ENCODE data around the gene NUP133.
"Not testable (repeated sequence)": the region's sequence is repeated elsewhere in the genome, so short reads cannot be mapped to it uniquely, and the experiment has no call there.

The NUP133 gene

DNA sequence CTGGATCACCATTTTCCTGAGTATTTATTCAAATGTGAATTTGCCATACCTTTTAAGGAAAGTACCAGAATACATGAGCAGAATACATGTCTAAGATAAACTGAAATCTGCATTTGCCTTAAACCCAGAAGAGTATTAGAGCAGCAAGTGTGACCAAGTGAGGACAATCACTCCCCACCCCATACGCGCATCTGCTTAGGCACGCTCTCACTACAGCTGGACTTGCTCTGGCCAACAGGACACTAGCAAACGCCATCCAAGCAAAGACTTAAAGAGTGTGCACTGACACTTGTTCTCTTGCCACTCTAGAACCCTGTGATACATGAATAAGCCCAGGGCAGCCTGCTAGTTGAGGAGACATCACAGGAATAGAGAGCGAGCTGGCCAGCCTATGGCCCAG is 25.6 kb downstream of the NUP133 start:
- intact Hi-C loops (cut with micrococcal nuclease), result loop anchor here (1.0 to 10.0 kb wide), 2 partner anchors 224 to 818 kb away; no protein-coding TSS in a partner anchor
- Mint-ChIP-seq H3K4me3 (no peak overlapping the region), H3K36me3 (ENCODE audit: low read depth) (peaks cover 79% of the 10 kb centered on the region), H3K27me3 (no peaks in the 10 kb centered on the region), H3K4me1 (ENCODE audit: low read depth) (peaks cover 11% of the 10 kb centered on the region), H3K27ac (no peak overlapping the region), H3K9me3 (no peaks in the 10 kb centered on the region)

DNA sequence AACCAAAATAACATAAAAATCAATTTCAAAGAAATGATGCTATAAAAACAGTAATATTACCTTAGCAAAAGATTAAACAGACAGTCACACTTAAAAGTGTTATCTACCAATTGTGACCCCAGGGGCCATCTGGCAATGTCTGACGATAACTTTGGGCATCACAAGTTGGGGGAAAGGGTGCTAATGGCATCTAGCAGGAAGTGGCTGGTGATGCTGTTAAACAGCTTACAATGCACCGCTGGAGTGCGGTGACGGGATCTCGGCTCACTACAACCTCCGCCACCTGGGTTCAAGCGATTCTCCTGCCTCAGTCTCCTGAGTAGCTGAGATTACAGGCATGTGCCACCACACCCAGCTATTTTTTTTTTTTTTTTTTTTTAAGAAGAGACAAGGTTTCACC is 27.6 kb downstream of the NUP133 start:
- Mint-ChIP-seq H3K9me3 (no peaks in the 10 kb centered on the region), H3K27me3 (no peaks in the 10 kb centered on the region), H3K4me3 (no peak overlapping the region), H3K36me3 (ENCODE audit: low read depth) (peaks cover 80% of the 10 kb centered on the region), H3K27ac (peak overlapping the region; percentile 2), H3K4me1 (ENCODE audit: low read depth) (peaks cover 11% of the 10 kb centered on the region)
- intact Hi-C loops (cut with micrococcal nuclease), result loop anchor here (10.0 kb wide), 1 partner anchor 816 kb away; no protein-coding TSS in a partner anchor

DNA sequence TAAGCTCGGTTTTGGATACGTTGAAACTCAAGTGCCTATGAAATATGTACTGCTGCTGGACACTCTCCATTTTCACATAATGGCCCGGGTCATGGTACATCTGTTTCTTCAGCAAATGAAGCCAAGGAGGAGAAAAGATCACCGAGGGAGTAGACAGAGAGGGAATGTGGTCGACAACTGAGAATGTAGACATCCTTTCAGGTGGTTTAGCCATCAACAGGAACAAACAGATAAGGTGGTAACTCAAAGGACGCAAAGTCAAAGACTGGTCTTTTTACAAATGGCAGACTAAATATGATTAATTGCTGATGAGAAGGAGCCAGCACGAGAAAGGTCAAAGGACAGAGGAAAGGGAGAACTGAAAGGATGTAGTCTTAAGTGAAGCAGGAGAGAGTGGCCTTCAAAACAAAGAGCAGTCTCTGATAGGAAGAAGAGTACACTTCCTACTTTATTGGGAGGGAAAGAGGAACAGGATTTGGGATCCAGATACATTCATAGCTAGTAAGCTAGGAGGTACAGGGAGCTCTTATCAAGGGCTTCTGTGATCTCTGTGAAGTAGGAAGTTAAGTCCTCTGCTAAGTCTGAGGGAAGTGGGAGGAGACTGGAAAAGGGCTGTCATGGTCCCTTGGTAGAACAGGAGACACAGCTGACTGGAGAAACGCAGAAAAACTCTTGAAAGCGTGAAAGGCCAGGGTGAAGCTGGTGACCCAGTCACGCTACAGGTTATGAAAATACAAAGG is 28.3 kb downstream of the NUP133 start:
- Mint-ChIP-seq H3K27me3 (no peaks in the 10 kb centered on the region), H3K27ac (peak overlapping the region; percentile 2), H3K9me3 (no peaks in the 10 kb centered on the region), H3K4me3 (no peak overlapping the region), H3K4me1 (ENCODE audit: low read depth) (peaks cover 11% of the 10 kb centered on the region), H3K36me3 (ENCODE audit: low read depth) (peaks cover 80% of the 10 kb centered on the region)
- intact Hi-C loops (cut with micrococcal nuclease), result loop anchor here (10.0 kb wide), 1 partner anchor 815 kb away; no protein-coding TSS in a partner anchor

DNA sequence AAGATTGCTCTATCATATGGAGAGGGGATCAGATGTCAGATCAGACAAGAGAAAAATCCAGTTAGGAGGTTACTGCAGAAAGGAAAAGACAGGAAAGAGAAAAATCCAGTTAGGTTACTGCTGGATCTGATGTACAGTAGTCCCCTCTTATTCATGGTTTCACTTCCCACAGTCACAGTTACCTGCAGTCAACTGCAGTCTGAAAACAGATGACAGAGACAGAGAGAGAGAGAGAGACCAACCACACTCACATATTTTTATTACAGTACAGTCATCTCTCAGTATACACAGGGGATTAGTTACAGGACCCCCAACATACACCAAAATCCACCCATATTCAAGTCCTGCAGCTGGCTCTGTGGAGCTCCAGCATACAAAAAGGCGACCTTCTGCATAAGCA is 29.3 kb downstream of the NUP133 start:
- intact Hi-C loops (cut with micrococcal nuclease), result no loop called here
- no peaks in the 10 kb centered on the region for H3K27me3 Mint-ChIP-seq
- H3K4me1 Mint-ChIP-seq (ENCODE audit: low read depth), result peaks cover 11% of the 10 kb centered on the region
- peaks cover 84% of the 10 kb centered on the region for H3K36me3 Mint-ChIP-seq (ENCODE audit: low read depth)
- H3K27ac Mint-ChIP-seq, result no peak overlapping the region
- H3K9me3 Mint-ChIP-seq, result no peaks in the 10 kb centered on the region
- H3K4me3 Mint-ChIP-seq, result no peak overlapping the region

DNA sequence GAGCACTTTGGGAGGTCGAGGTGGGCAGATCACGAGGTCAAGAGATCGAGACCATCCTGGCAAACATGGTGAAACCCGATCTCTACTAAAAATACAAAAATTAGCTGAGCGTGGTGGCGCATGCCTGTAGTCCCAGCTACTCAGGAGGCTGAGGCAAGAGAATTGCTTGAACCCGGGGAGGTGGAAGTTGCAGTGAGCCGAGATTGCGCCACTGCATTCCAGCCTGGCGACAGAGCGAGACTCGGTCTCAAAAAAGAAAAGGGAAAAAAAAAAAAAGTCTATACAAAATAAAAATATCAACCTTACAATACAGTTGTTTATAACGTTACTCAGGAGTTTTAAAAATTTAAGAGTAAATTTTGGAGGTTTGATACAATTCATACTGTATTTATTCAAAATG is 32.3 kb downstream of the NUP133 start:
- intact Hi-C loops (cut with micrococcal nuclease), result not testable (repeated sequence)
- H3K36me3 Mint-ChIP-seq (ENCODE audit: low read depth), result peaks cover 79% of the 10 kb centered on the region

DNA sequence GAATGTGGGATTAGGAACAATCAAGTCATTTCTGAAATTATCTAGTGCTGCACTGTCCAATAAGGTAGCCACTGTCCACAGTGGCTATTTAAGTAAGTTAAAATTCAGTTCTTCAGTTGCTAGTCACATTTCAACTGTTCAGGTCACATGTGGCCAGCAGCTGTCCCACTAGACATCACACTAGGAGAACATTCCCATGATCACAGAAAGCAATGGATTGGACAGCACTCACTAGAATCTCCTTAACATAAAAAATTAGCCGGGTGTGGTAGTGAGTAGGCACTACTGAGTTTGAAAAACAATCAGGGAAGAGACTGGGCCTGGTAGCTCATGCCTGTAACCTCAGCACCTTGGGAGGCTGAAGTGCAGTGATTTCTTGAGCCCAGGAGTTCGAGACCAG is 33.6 kb downstream of the NUP133 start:
- Mint-ChIP-seq H3K36me3 (ENCODE audit: low read depth) (peaks cover 91% of the 10 kb centered on the region), H3K9me3 (no peaks in the 10 kb centered on the region), H3K4me3 (no peak overlapping the region), H3K27ac (no peak overlapping the region), H3K27me3 (no peaks in the 10 kb centered on the region), H3K4me1 (ENCODE audit: low read depth) (peaks cover 2% of the 10 kb centered on the region)
- intact Hi-C loops (cut with micrococcal nuclease), result no loop called here

More for the DNA sequence above, 32.3 kb downstream of the NUP133 start:
- not testable (repeated sequence) for H3K4me3 Mint-ChIP-seq, H3K9me3 Mint-ChIP-seq, H3K27ac Mint-ChIP-seq, H3K27me3 Mint-ChIP-seq
- H3K4me1 Mint-ChIP-seq (ENCODE audit: low read depth), result peaks cover 11% of the 10 kb centered on the region

DNA sequence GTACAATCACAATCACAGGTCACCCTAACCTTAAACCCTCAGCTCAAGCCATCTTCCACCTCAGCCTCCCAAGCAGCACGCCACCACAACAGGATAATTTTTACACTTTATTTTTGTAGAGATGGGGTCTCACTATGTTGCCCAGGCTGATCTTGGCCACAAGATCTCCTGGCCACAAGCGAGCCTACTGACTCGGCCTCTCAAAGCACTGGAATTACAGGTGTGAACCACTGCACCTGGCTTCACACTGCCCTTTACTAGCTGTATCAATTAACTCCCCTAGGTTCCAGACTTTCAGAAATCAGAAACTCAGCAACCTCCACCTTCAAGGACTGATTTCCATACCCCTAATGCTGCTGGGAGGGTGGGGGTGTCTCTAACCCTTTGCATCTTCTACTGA is 37.0 kb downstream of the NUP133 start:
- Mint-ChIP-seq H3K27ac (no peak overlapping the region), H3K36me3 (ENCODE audit: low read depth) (peaks cover 94% of the 10 kb centered on the region), H3K4me3 (no peak overlapping the region), H3K27me3 (no peaks in the 10 kb centered on the region), H3K9me3 (no peaks in the 10 kb centered on the region), H3K4me1 (ENCODE audit: low read depth) (no peaks in the 10 kb centered on the region)
- intact Hi-C loops (cut with micrococcal nuclease), result no loop called here

DNA sequence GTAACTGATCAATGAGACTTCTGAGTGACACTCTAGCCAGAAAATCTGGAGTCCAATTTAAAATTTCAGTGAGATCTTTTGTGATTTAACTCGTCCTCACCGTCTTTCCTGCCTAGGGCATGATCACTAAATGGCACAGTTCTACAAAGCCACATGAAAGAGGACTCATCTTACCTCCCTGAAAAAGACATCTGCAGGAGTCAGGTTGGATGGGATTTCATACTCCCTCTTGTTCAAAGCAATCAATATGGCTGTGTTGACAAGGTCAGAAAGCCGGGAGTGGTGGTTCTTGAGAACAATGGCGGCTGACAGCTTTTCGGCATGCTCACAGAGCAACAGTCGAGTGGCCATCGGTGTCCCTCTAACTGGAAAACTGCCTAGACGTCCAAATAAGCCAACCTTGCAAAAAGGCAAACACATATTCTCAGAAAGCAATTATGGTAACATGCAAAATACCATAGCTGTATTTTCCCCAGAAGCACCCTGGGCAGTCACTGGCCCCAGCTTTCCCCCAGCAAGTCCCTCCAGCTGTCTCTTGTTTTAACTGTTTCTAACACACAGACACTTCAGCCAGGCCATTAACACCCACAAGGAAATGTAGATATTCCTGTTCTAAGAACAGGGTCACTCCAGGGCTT is 37.6 kb downstream of the NUP133 start:
- H3K4me1 Mint-ChIP-seq (ENCODE audit: low read depth), result no peaks in the 10 kb centered on the region
- no peaks in the 10 kb centered on the region for H3K9me3 Mint-ChIP-seq
- intact Hi-C loops (cut with micrococcal nuclease), result no loop called here
- no peak overlapping the region for H3K4me3 Mint-ChIP-seq
- H3K36me3 Mint-ChIP-seq (ENCODE audit: low read depth), result peaks cover 94% of the 10 kb centered on the region
- no peaks in the 10 kb centered on the region for H3K27me3 Mint-ChIP-seq
- H3K27ac Mint-ChIP-seq, result no peak overlapping the region

DNA sequence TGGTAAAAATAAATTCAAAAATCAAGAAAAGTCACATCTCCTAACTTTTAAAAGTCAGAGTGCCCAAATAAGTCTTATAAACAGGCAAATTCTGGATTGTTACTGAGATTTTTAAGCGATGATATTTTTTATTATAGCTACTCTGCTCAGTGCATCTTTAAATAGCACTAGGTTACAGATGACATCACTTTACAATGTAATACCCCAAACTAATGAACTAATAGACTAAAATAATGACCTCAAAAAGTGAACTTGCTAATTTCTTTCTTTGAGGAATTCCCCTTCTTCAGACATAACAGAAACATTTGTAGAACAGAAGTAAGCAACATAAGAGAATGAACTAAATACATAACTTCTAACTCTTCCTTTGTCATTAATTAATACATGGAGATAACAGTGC is 41.3 kb downstream of the NUP133 start:
- Mint-ChIP-seq H3K27me3 (no peaks in the 10 kb centered on the region), H3K27ac (no peak overlapping the region), H3K36me3 (ENCODE audit: low read depth) (peaks cover 96% of the 10 kb centered on the region), H3K9me3 (no peaks in the 10 kb centered on the region), H3K4me1 (ENCODE audit: low read depth) (no peaks in the 10 kb centered on the region), H3K4me3 (no peak overlapping the region)
- intact Hi-C loops (cut with micrococcal nuclease), result no loop called here

DNA sequence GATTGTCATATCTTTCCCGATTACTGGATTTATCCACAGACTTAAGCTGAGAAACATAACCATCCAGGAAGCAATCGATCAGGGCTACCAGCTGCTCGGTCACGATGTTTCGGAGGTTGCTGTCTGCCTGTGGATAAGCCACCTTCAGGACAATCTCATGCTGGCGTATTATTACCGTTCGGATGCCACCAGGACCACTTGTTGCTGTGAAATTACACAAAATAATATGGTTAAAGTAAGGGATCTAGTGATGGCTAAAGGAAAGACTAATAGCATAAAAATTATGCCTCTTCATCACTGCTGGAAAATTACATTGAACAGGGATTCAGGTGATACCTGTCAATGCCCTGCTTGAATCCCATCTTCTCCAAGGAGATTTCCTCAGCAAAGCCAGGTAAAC is 43.5 kb downstream of the NUP133 start:
- H3K36me3 Mint-ChIP-seq (ENCODE audit: low read depth), result peaks cover 100% of the 10 kb centered on the region
- H3K4me1 Mint-ChIP-seq (ENCODE audit: low read depth), result no peaks in the 10 kb centered on the region
- no peaks in the 10 kb centered on the region for H3K27me3 Mint-ChIP-seq
- intact Hi-C loops (cut with micrococcal nuclease), result no loop called here
- no peaks in the 10 kb centered on the region for H3K9me3 Mint-ChIP-seq
- H3K4me3 Mint-ChIP-seq, result no peak overlapping the region
- H3K27ac Mint-ChIP-seq, result no peak overlapping the region

DNA sequence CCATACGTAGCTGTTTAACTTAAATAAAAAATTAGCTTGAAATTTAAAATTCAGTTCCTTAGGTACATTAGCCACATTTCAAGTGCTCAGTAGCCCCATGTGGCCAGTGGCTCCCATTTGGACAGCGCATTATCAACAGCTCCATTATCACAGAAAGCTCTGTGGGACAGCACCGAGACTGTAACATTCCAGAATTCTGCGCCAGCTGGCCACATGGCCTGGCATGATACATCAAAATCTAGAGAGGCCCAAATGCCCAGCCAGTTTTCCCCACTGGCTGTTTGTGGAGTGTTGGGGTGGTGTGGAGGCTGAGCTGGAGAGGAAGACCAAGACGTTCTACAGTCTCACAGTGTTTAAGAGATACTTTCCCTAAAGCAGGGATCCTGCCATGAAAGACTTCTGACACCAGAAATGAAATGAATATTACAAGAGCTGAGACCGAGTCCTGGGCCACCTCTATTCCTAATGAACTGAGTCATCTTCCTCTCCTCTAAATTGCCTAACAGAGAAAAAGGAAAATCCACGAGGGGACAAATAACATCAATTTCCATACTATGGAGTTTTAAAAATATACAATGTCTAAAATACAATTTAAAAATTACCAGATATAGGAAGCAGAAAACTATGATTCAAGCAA is 47.0 kb downstream of the NUP133 start:
- H3K36me3 Mint-ChIP-seq (ENCODE audit: low read depth), result peaks cover 100% of the 10 kb centered on the region
- no peaks in the 10 kb centered on the region for H3K9me3 Mint-ChIP-seq
- no peak overlapping the region for H3K4me3 Mint-ChIP-seq
- H3K27ac Mint-ChIP-seq, result no peak overlapping the region
- intact Hi-C loops (cut with micrococcal nuclease), result no loop called here
- no peaks in the 10 kb centered on the region for H3K4me1 Mint-ChIP-seq (ENCODE audit: low read depth)
- no peaks in the 10 kb centered on the region for H3K27me3 Mint-ChIP-seq

DNA sequence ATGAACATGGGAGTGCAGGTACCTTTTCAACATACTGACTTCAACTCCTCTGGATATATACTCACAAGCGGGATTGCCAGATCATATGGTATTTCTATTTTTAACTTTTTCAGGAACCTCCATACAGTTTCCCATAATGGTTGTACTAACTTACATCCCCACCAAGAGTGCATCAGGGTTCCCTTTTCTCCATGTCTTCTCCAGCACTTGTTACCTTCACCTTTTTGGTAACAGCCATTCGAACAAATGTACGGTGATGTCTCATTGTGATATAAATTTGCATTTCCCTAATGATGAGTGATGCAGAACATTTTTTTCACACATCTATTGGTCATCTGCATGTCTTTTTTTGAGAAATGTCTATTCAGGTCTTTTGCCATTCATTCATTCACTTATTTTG is 48.3 kb downstream of the NUP133 start:
- Mint-ChIP-seq H3K4me1 (ENCODE audit: low read depth) (no peaks in the 10 kb centered on the region), H3K36me3 (ENCODE audit: low read depth) (peaks cover 100% of the 10 kb centered on the region), H3K27ac (no peak overlapping the region), H3K4me3 (no peak overlapping the region), H3K9me3 (no peaks in the 10 kb centered on the region), H3K27me3 (no peaks in the 10 kb centered on the region)
- intact Hi-C loops (cut with micrococcal nuclease), result loop anchor here (10.0 kb wide), 1 partner anchor 205 kb away; no protein-coding TSS in a partner anchor

DNA sequence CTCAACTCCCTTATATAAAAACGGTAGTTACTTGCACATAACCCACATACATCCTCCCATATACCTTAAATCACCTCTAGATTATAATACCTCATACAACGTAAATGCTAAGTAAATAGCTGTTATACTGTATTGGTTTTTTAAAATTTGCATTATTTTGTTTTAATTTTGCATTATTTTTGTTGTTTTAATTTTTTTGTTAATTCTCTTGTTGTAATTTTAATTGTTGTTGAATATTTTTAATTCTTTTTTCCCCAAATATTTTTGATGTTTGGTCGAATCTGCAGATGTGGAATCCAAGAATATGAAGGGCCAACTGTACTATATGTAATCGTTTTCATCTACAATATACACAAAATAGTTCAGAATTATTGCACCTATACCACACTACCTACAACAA is 50.7 kb downstream of the NUP133 start:
- Mint-ChIP-seq H3K4me1 (ENCODE audit: low read depth) (no peaks in the 10 kb centered on the region), H3K9me3 (no peaks in the 10 kb centered on the region), H3K27me3 (no peaks in the 10 kb centered on the region), H3K4me3 (no peak overlapping the region), H3K36me3 (ENCODE audit: low read depth) (peaks cover 90% of the 10 kb centered on the region), H3K27ac (no peak overlapping the region)
- intact Hi-C loops (cut with micrococcal nuclease), result loop anchor here (10.0 kb wide), 1 partner anchor 203 kb away; no protein-coding TSS in a partner anchor

DNA sequence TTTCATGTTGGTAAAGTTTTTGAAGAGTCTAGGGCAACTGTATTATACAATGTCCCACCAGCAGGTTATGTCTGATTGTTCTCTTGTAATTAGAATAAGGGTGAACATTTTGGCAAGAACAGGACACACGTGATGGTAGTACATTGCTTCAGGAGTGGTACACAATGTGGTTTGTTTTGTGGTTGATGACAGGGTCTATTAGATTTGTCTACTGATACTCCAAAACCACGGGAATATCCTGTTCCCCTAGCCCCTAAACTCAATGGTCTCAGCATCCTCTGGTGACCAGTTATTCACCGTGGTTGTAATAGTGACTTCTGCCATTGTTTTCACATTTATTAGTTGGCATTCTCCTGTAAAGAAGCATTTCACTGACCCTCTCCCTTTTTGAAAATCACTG is 52.1 kb downstream of the NUP133 start:
- Mint-ChIP-seq H3K27ac (no peak overlapping the region), H3K4me3 (no peak overlapping the region), H3K36me3 (ENCODE audit: low read depth) (peaks cover 89% of the 10 kb centered on the region), H3K27me3 (no peaks in the 10 kb centered on the region), H3K4me1 (ENCODE audit: low read depth) (no peaks in the 10 kb centered on the region), H3K9me3 (no peaks in the 10 kb centered on the region)
- intact Hi-C loops (cut with micrococcal nuclease), result loop anchor here (10.0 kb wide), 1 partner anchor 201 kb away; no protein-coding TSS in a partner anchor
